ENCODE data around the gene ERG28. TPM values are rescaled to one million over a fixed set of nuclear protein-coding genes. Genes with fewer than 3 reads are reported as not detected.

Gene ERG28
- total and polyA plus RNA-seq, 2 experiments from 2014 or later, result 27.9 to 95.1 TPM

- no peak for TF ChIP-seq ZNF331 (CRISPR knock-in tag; IDR thresholded peaks at IDR 0.05; ENCODE audit: low read depth)
- TF ChIP-seq EZH2 (IDR thresholded peaks at IDR 0.05; ENCODE audit: low read depth, unreplicated experiment), result no peak
- no peak for TF ChIP-seq CREB1 (CRISPR knock-in tag; IDR thresholded peaks at IDR 0.05; ENCODE audit: low read depth)
- TF ChIP-seq EZH2phosphoT487 (IDR thresholded peaks at IDR 0.05; ENCODE audit: unreplicated experiment), result no peak
- TF ChIP-seq POLR2AphosphoS5 (IDR thresholded peaks at IDR 0.05; ENCODE audit: low read depth), result no peak
- no peak for TF ChIP-seq STAT1 (IDR thresholded peaks at IDR 0.05; ENCODE audit: unreplicated experiment)
Observed at GRCh38 chr14:75705014-75705413, 44.3 kb upstream of the ERG28 start (continued).

GRCh38 chr14:75703467-75703866 is 42.8 kb upstream of the ERG28 start:
- H2AFZ ChIP-seq, result no peak overlapping the region
- Mint-ChIP-seq H3K4me3 (no peak overlapping the region), H3K27ac (no peak overlapping the region), H3K36me3 (ENCODE audit: low read depth) (peaks cover 22% of the 10 kb centered on the region), H3K27me3 (ENCODE audit: insufficient read depth, low read depth, poor library complexity) (no peaks in the 10 kb centered on the region), H3K9me3 (no peaks in the 10 kb centered on the region), H3K4me1 (no peaks in the 10 kb centered on the region)
- H3K4me1 ChIP-seq (ENCODE audit: insufficient read depth), result no peaks in the 10 kb centered on the region
- H3F3A ChIP-seq (replicated peaks; ENCODE audit: low read depth), result no peaks in the 10 kb centered on the region
- H3K27me3 ChIP-seq (ENCODE audit: insufficient read depth), result no peaks in the 10 kb centered on the region
- H4K20me1 ChIP-seq (replicated peaks; ENCODE audit: insufficient read depth), result 0 out of 2 replicates have a peak, but pooled peaks cover 4% of the 10 kb centered on the region
- H3K27ac ChIP-seq (ENCODE audit: low read depth), result no peak overlapping the region
- ATAC-seq (no peak), DNase-seq (ENCODE audit: low spot score) (no peak)
- peaks cover 7% of the 10 kb centered on the region for H3K36me3 ChIP-seq (ENCODE audit: insufficient read depth)
- H3K79me2 ChIP-seq (replicated peaks; ENCODE audit: insufficient read depth), result no peaks in the 10 kb centered on the region
- H3K9me2 ChIP-seq (ENCODE audit: insufficient read depth), result no peaks in the 10 kb centered on the region
- H3K4me3 ChIP-seq, result no peak overlapping the region
- no peak for TF ChIP-seq EZH2phosphoT487 (IDR thresholded peaks at IDR 0.05; ENCODE audit: unreplicated experiment)
- no peak for TF ChIP-seq CTCF (conservative IDR thresholded peaks at IDR 0.05; ENCODE audit: low read depth in 2 of 2)
- no peak for TF ChIP-seq JUNB (IDR thresholded peaks at IDR 0.05; ENCODE audit: unreplicated experiment)
- no peak for TF ChIP-seq ZNF114 (CRISPR knock-in tag; IDR thresholded peaks at IDR 0.05)
- TF ChIP-seq STAT1 (IDR thresholded peaks at IDR 0.05; ENCODE audit: unreplicated experiment), result no peak
- no peak for TF ChIP-seq ZNF331 (CRISPR knock-in tag; IDR thresholded peaks at IDR 0.05; ENCODE audit: low read depth)
- TF ChIP-seq ZNF462 (CRISPR knock-in tag; IDR thresholded peaks at IDR 0.05), result no peak
- no peak for TF ChIP-seq CREB1 (CRISPR knock-in tag; IDR thresholded peaks at IDR 0.05; ENCODE audit: low read depth)
- TF ChIP-seq ETS1 (IDR thresholded peaks at IDR 0.05), result no peak
- no peak for TF ChIP-seq EZH2 (IDR thresholded peaks at IDR 0.05; ENCODE audit: low read depth, unreplicated experiment)
- TF ChIP-seq NANOG (IDR thresholded peaks at IDR 0.05; ENCODE audit: borderline replicate concordance), result no peak
- TF ChIP-seq REST (IDR thresholded peaks at IDR 0.05; ENCODE audit: unreplicated experiment), result no peak
- no peak for TF ChIP-seq POLR2AphosphoS5 (IDR thresholded peaks at IDR 0.05; ENCODE audit: low read depth)
- H3K4me2 ChIP-seq, result no peak overlapping the region

All from GM23338 (cell line).